Stimulated activated CD4-positive, alpha-beta T cell treated with anti-CD3 and anti-CD28 coated beads, Interleukin-12 subunit alpha, Interleukin-12 subunit beta, amount 100 ng/mL, for 24 hours (primary cell): ENCODE measurements around the gene USHBP1.
"Not testable (repeated sequence)": the region's sequence is repeated elsewhere in the genome, so short reads cannot be mapped to it uniquely, and the experiment has no call there.

Experiments used
- DNase-seq, 2 experiments: peaks; one replicate each; pipeline ENCODE4 v3.0.0-alpha.2; 2020; ENCODE audit warnings: low read depth in 2 of 2

USHBP1 gene

GRCh38 chr19:17296273-17296672 is 31.7 kb upstream of the USHBP1 start:
- DNase-seq = no peak

GRCh38 chr19:17295551-17295950 is 31.0 kb upstream of the USHBP1 start:
- not testable (repeated sequence) for DNase-seq

- peak in 1 of 2 experiments; percentile 61 for DNase-seq
These were observed 29.7 kb upstream of the USHBP1 start for GRCh38 chr19:17294051-17294891.

- DNase-seq = no peak
These were observed 29.1 kb upstream of the USHBP1 start for GRCh38 chr19:17293605-17294004.

- peak; percentile 69 to 78 for DNase-seq
These were observed 27.9 kb upstream of the USHBP1 start for GRCh38 chr19:17292301-17293074.

- peak in 1 of 2 experiments; percentile 61 for DNase-seq
These were observed 24.9 kb upstream of the USHBP1 start for GRCh38 chr19:17289489-17289888.

GRCh38 chr19:17286752-17287151 is 22.2 kb upstream of the USHBP1 start:
- no peak for DNase-seq

- no peak for DNase-seq
These were observed 21.7 kb upstream of the USHBP1 start for GRCh38 chr19:17286263-17286662.

- no peak for DNase-seq
These were observed 21.0 kb upstream of the USHBP1 start for GRCh38 chr19:17285415-17286135.

GRCh38 chr19:17283504-17283996 is 19.0 kb upstream of the USHBP1 start:
- no peak for DNase-seq

- DNase-seq = peak; percentile 51 to 77
These were observed 18.1 kb upstream of the USHBP1 start for GRCh38 chr19:17282488-17283125.

- peak in 1 of 2 experiments; percentile 28 for DNase-seq
These were observed 17.1 kb upstream of the USHBP1 start, which contains the start of gene ANKLE1 for GRCh38 chr19:17281391-17282304. Gene ANKLE1, plus strand, starts transcription at chr19:17281901. Its CDS starts 20 bp downstream, at chr19:17281921.

GRCh38 chr19:17279436-17279835 is 14.9 kb upstream of the USHBP1 start:
- no peak for DNase-seq

- DNase-seq = no peak
These were observed 11.1 kb upstream of the USHBP1 start for GRCh38 chr19:17275441-17276175.

- DNase-seq = not testable (repeated sequence)
These were observed 10.3 kb upstream of the USHBP1 start for GRCh38 chr19:17274892-17275291.

- no peak for DNase-seq
These were observed 4.2 kb upstream of the USHBP1 start for GRCh38 chr19:17268754-17269153.

- DNase-seq = peak; percentile 85 to 92
These were observed 2.6 kb upstream of the USHBP1 start, which contains the start of gene BABAM1 for GRCh38 chr19:17266975-17267788. Gene BABAM1, plus strand, starts transcription at chr19:17267443. Its CDS starts 1,364 bp downstream, at chr19:17268807.

- no peak for DNase-seq
These were observed 2.0 kb upstream of the USHBP1 start for GRCh38 chr19:17266589-17266974.

GRCh38 chr19:17266026-17266425 is 1.5 kb upstream of the USHBP1 start:
- DNase-seq = no peak
